Activated CD8-positive, alpha-beta memory T cell treated with anti-CD3 and anti-CD28 coated beads for 24 hours (primary cell): Measurements from ENCODE around the gene SLC38A11.

Experiments used
- DNase-seq: peaks from one replicate; pipeline ENCODE4 v3.0.0-alpha.2; 2020

Gene SLC38A11

GRCh38 chr2:164969909-164970690 is 14.8 kb upstream of the SLC38A11 start:
- DNase-seq = no peak

GRCh38 chr2:164967781-164968228 is 12.5 kb upstream of the SLC38A11 start:
- no peak for DNase-seq

- DNase-seq = no peak
Measured at GRCh38 chr2:164967361-164967760, 12.0 kb upstream of the SLC38A11 start.

GRCh38 chr2:164964700-164965099 is 9.4 kb upstream of the SLC38A11 start:
- DNase-seq = no peak

- DNase-seq = no peak
Measured at GRCh38 chr2:164960159-164960558, 4.8 kb upstream of the SLC38A11 start.

GRCh38 chr2:164954186-164954585 is 1.1 kb downstream of the SLC38A11 start:
- no peak for DNase-seq

GRCh38 chr2:164953279-164953678 is 2.0 kb downstream of the SLC38A11 start:
- no peak for DNase-seq

- no peak for DNase-seq
Measured at GRCh38 chr2:164952057-164952702, 3.1 kb downstream of the SLC38A11 start.

GRCh38 chr2:164948540-164948939 is 6.8 kb downstream of the SLC38A11 start:
- DNase-seq = no peak

GRCh38 chr2:164947281-164947680 is 8.0 kb downstream of the SLC38A11 start:
- DNase-seq = no peak

- no peak for DNase-seq
Measured at GRCh38 chr2:164943289-164943688, 12.0 kb downstream of the SLC38A11 start.

- DNase-seq = no peak
Measured at GRCh38 chr2:164937864-164938401, 17.4 kb downstream of the SLC38A11 start.

- DNase-seq = no peak
Measured at GRCh38 chr2:164935118-164936101, 19.9 kb downstream of the SLC38A11 start.

- no peak for DNase-seq
Measured at GRCh38 chr2:164934401-164935117, 20.8 kb downstream of the SLC38A11 start.

GRCh38 chr2:164933671-164934189 is 21.6 kb downstream of the SLC38A11 start:
- no peak for DNase-seq

- DNase-seq = no peak
Measured at GRCh38 chr2:164932377-164932776, 22.9 kb downstream of the SLC38A11 start.

- no peak for DNase-seq
Measured at GRCh38 chr2:164928101-164928673, 27.1 kb downstream of the SLC38A11 start.

GRCh38 chr2:164922134-164922533 is 33.2 kb downstream of the SLC38A11 start:
- DNase-seq = no peak

GRCh38 chr2:164920430-164920829 is 34.9 kb downstream of the SLC38A11 start:
- no peak for DNase-seq

- DNase-seq = no peak
Measured at GRCh38 chr2:164917296-164917903, 37.9 kb downstream of the SLC38A11 start.

GRCh38 chr2:164915566-164915965 is 39.8 kb downstream of the SLC38A11 start:
- DNase-seq = no peak
